Activated CD8-positive, alpha-beta memory T cell treated with anti-CD3 and anti-CD28 coated beads, Interleukin-2, amount 10 ng/mL, durations not matched to agents 7 days and 5 days (primary cell): Measurements from ENCODE around the gene MYF5. TPM values are rescaled to one million over a fixed set of nuclear protein-coding genes. Genes with fewer than 3 reads are reported as not detected.
"Not testable (repeated sequence)": the region's sequence is repeated elsewhere in the genome, so short reads cannot be mapped to it uniquely, and the experiment has no call there.

Source experiments
- ATAC-seq: fragments of 150-1000 bp; cut with Tn5 transposase; one replicate; pipeline ENCODE4 v1.10.0; 2021; ENCODE audit warnings: moderate library complexity
- CTCF ChIA-PET: fragments of 350-600 bp; sonication (Branson Sonifier 250); formaldehyde crosslinking; loops from one replicate; lab custom pipeline; 2021; ENCODE audit warnings: antibody characterized with exemption; lab: Charles Lee
- DNase-seq: peaks from one replicate; pipeline ENCODE4 v3.0.0-alpha.2; 2020
- H3K27ac Mint-ChIP-seq: one replicate; pipeline ENCODE4 v1.8.0; 2021; ENCODE audit warnings: mild to moderate bottlenecking, mixed read lengths
- H3K27me3 Mint-ChIP-seq: one replicate; pipeline ENCODE4 v1.8.0; 2021; ENCODE audit warnings: mixed read lengths
- H3K36me3 Mint-ChIP-seq: one replicate; pipeline ENCODE4 v1.8.0; 2021; ENCODE audit warnings: mild to moderate bottlenecking, mixed read lengths
- H3K4me1 Mint-ChIP-seq: one replicate; pipeline ENCODE4 v1.8.0; 2021; ENCODE audit warnings: mixed read lengths
- H3K4me3 Mint-ChIP-seq: one replicate; pipeline ENCODE4 v1.8.0; 2021; ENCODE audit warnings: mild to moderate bottlenecking, moderate library complexity, mixed read lengths
- H3K9me3 Mint-ChIP-seq: one replicate; pipeline ENCODE4 v1.8.0; 2022; ENCODE audit warnings: low read depth, mixed read lengths
- total RNA-seq, 2 experiments: library from RNA; stranded (reverse); gene quantifications; one replicate each; pipeline ENCODE4 v1.2.3, GENCODE V29; 2021

The MYF5 gene
- total RNA-seq, result not detected

GRCh38 chr12:80716696-80717469, at the start of gene MYF5:
TSS of gene MYF5 (plus strand) at chr12:80716912. CDS start at chr12:80717064, 152 bp downstream.
- DNase-seq (no peak), ATAC-seq (no peak)
- Mint-ChIP-seq H3K9me3 (no peaks in the 10 kb centered on the region), H3K27ac (no peak within 1 kb of the TSS), H3K36me3 (peaks cover 2% of the 10 kb centered on the region), H3K4me1 (no peaks in the 10 kb centered on the region), H3K27me3 (peaks cover 42% of the 10 kb centered on the region), H3K4me3 (no peak within 1 kb of the TSS)
- CTCF ChIA-PET, result no interaction called here

- Mint-ChIP-seq H3K27me3 (no peaks in the 10 kb centered on the region), H3K27ac (no peak overlapping the region), H3K4me3 (no peak overlapping the region), H3K9me3 (peaks cover 7% of the 10 kb centered on the region), H3K36me3 (no peaks in the 10 kb centered on the region), H3K4me1 (no peaks in the 10 kb centered on the region)
- CTCF ChIA-PET, result no interaction called here
- DNase-seq (no peak), ATAC-seq (no peak)
Observed at GRCh38 chr12:80670214-80670613, 46.5 kb upstream of the MYF5 start.

GRCh38 chr12:80676042-80676636, 40.6 kb upstream of the MYF5 start:
- H3K4me1 Mint-ChIP-seq, H3K36me3 Mint-ChIP-seq, H3K27ac Mint-ChIP-seq, H3K27me3 Mint-ChIP-seq, H3K9me3 Mint-ChIP-seq, CTCF ChIA-PET, ATAC-seq, DNase-seq, H3K4me3 Mint-ChIP-seq: not testable (repeated sequence)

GRCh38 chr12:80676856-80677255, 39.9 kb upstream of the MYF5 start:
- CTCF ChIA-PET, result no interaction called here
- H3K27me3 Mint-ChIP-seq, result no peaks in the 10 kb centered on the region
- DNase-seq, result no peak
- H3K4me1 Mint-ChIP-seq, result no peaks in the 10 kb centered on the region
- H3K9me3 Mint-ChIP-seq, result peaks cover 5% of the 10 kb centered on the region
- H3K27ac Mint-ChIP-seq, result no peak overlapping the region
- ATAC-seq, result no peak
- H3K36me3 Mint-ChIP-seq, result no peaks in the 10 kb centered on the region
- H3K4me3 Mint-ChIP-seq, result no peak overlapping the region

GRCh38 chr12:80677994-80678393, 38.7 kb upstream of the MYF5 start:
- H3K36me3 Mint-ChIP-seq, result no peaks in the 10 kb centered on the region
- H3K4me1 Mint-ChIP-seq, result no peaks in the 10 kb centered on the region
- H3K9me3 Mint-ChIP-seq, result peaks cover 2% of the 10 kb centered on the region
- H3K27ac Mint-ChIP-seq, result no peak overlapping the region
- CTCF ChIA-PET, result no interaction called here
- no peak for ATAC-seq
- H3K27me3 Mint-ChIP-seq, result no peaks in the 10 kb centered on the region
- H3K4me3 Mint-ChIP-seq, result no peak overlapping the region
- no peak for DNase-seq

GRCh38 chr12:80679346-80680131, 37.2 kb upstream of the MYF5 start:
- no peak for ATAC-seq
- no peaks in the 10 kb centered on the region for H3K4me1 Mint-ChIP-seq
- H3K36me3 Mint-ChIP-seq, result no peaks in the 10 kb centered on the region
- no peaks in the 10 kb centered on the region for H3K27me3 Mint-ChIP-seq
- H3K9me3 Mint-ChIP-seq, result peaks cover 2% of the 10 kb centered on the region
- CTCF ChIA-PET, result no interaction called here
- H3K27ac Mint-ChIP-seq, result no peak overlapping the region
- no peak overlapping the region for H3K4me3 Mint-ChIP-seq
- no peak for DNase-seq

- Mint-ChIP-seq H3K27ac (no peak overlapping the region), H3K27me3 (no peaks in the 10 kb centered on the region), H3K4me3 (no peak overlapping the region), H3K9me3 (peaks cover 2% of the 10 kb centered on the region), H3K4me1 (no peaks in the 10 kb centered on the region), H3K36me3 (no peaks in the 10 kb centered on the region)
- CTCF ChIA-PET, result no interaction called here
- no peak for DNase-seq
- no peak for ATAC-seq
Observed at GRCh38 chr12:80681287-80681686, 35.4 kb upstream of the MYF5 start.

- peaks cover 2% of the 10 kb centered on the region for H3K9me3 Mint-ChIP-seq
Observed at GRCh38 chr12:80681786-80682185, 34.9 kb upstream of the MYF5 start.

GRCh38 chr12:80684077-80684495, 32.6 kb upstream of the MYF5 start:
- Mint-ChIP-seq H3K9me3 (peaks cover 4% of the 10 kb centered on the region), H3K4me3 (no peak overlapping the region), H3K27ac (no peak overlapping the region), H3K4me1 (no peaks in the 10 kb centered on the region), H3K27me3 (no peaks in the 10 kb centered on the region), H3K36me3 (no peaks in the 10 kb centered on the region)
- CTCF ChIA-PET, result no interaction called here
- ATAC-seq (no peak), DNase-seq (no peak)

More at GRCh38 chr12:80681786-80682185, 34.9 kb upstream of the MYF5 start:
- H3K36me3 Mint-ChIP-seq, result no peaks in the 10 kb centered on the region
- CTCF ChIA-PET, result no interaction called here
- H3K27ac Mint-ChIP-seq, result no peak overlapping the region
- H3K4me1 Mint-ChIP-seq, result no peaks in the 10 kb centered on the region
- no peak for ATAC-seq
- no peaks in the 10 kb centered on the region for H3K27me3 Mint-ChIP-seq
- DNase-seq, result no peak
- no peak overlapping the region for H3K4me3 Mint-ChIP-seq

GRCh38 chr12:80690090-80690489, 26.6 kb upstream of the MYF5 start:
- no peak for DNase-seq
- no peak for ATAC-seq
- CTCF ChIA-PET, result no interaction called here
- Mint-ChIP-seq H3K4me3 (no peak overlapping the region), H3K4me1 (no peaks in the 10 kb centered on the region), H3K36me3 (no peaks in the 10 kb centered on the region), H3K9me3 (peaks cover 2% of the 10 kb centered on the region), H3K27ac (no peak overlapping the region), H3K27me3 (no peaks in the 10 kb centered on the region)

GRCh38 chr12:80690513-80690912, 26.2 kb upstream of the MYF5 start:
- peaks cover 2% of the 10 kb centered on the region for H3K9me3 Mint-ChIP-seq
- no peak overlapping the region for H3K27ac Mint-ChIP-seq
- H3K4me3 Mint-ChIP-seq, result no peak overlapping the region
- no peaks in the 10 kb centered on the region for H3K36me3 Mint-ChIP-seq
- DNase-seq (no peak), ATAC-seq (no peak)
- no peaks in the 10 kb centered on the region for H3K27me3 Mint-ChIP-seq
- H3K4me1 Mint-ChIP-seq, result no peaks in the 10 kb centered on the region
- CTCF ChIA-PET, result no interaction called here

GRCh38 chr12:80692114-80692513, 24.6 kb upstream of the MYF5 start:
- no peak for DNase-seq
- no peak for ATAC-seq
- H3K27ac Mint-ChIP-seq, result no peak overlapping the region
- H3K27me3 Mint-ChIP-seq, result no peaks in the 10 kb centered on the region
- no peaks in the 10 kb centered on the region for H3K4me1 Mint-ChIP-seq
- CTCF ChIA-PET, result no interaction called here
- H3K9me3 Mint-ChIP-seq, result peaks cover 2% of the 10 kb centered on the region
- H3K36me3 Mint-ChIP-seq, result no peaks in the 10 kb centered on the region
- H3K4me3 Mint-ChIP-seq, result no peak overlapping the region

GRCh38 chr12:80697270-80697887, 19.3 kb upstream of the MYF5 start:
- ATAC-seq (no peak), DNase-seq (no peak)
- no peaks in the 10 kb centered on the region for H3K27me3 Mint-ChIP-seq
- H3K4me3 Mint-ChIP-seq, result no peak overlapping the region
- no peaks in the 10 kb centered on the region for H3K36me3 Mint-ChIP-seq
- CTCF ChIA-PET, result no interaction called here
- H3K9me3 Mint-ChIP-seq, result no peaks in the 10 kb centered on the region
- H3K4me1 Mint-ChIP-seq, result no peaks in the 10 kb centered on the region
- no peak overlapping the region for H3K27ac Mint-ChIP-seq
